B cell (primary cell): ENCODE data around the gene EXD2. TPM values are rescaled to one million over a fixed set of nuclear protein-coding genes. Genes with fewer than 3 reads are reported as not detected.

Experiments used
- ATAC-seq: fragments of 200-7000 bp; cut with Tn5 transposase; one replicate; pipeline ENCODE4 v1.10.0; 2021; ENCODE audit warnings: low read depth, mild to moderate bottlenecking, moderate number of reproducible peaks, moderate library complexity
- CTCF ChIA-PET: fragments of 350-600 bp; sonication (Branson Sonifier 250); formaldehyde crosslinking; loops from one replicate; lab custom pipeline; 2021; ENCODE audit warnings: antibody characterized with exemption, inconsistent platforms; lab: Charles Lee
- POLR2A ChIA-PET: fragments of 350-600 bp; sonication (Branson Sonifier 250); formaldehyde crosslinking; loops from one replicate; lab custom pipeline; 2021; ENCODE audit warnings: antibody characterized with exemption; lab: Charles Lee
- DNase-seq: peaks from one replicate; pipeline ENCODE4 v3.0.0; 2013
- H2AFZ ChIP-seq: 2 replicates; pipeline ENCODE4 v1.6.1; 2012; ENCODE audit warnings: mild to moderate bottlenecking, low read depth, low read length; ENCODE audit not compliant: insufficient read depth, poor library complexity, severe bottlenecking
- H3K27ac ChIP-seq, 2 donors: 1 replicate in 1 of 2; 2 replicates in 1 of 2; pipeline ENCODE4 v1.5.1; 2012 to 2013; ENCODE audit warnings: low read length in 2 of 2, mild to moderate bottlenecking in 2 of 2, moderate library complexity in 1 of 2
- H3K27me3 ChIP-seq, 4 experiments: fragments of 200-600 bp in 1 of 4; sonication (generic) in 1 of 4; replicated peaks in 1 of 4; 1 replicate in 2 of 4; 2 replicates in 2 of 4; pipeline versions ENCODE4 v1.6.1 to v1.7.0; 2013 to 2016; ENCODE audit warnings: low read length in 3 of 4, mild to moderate bottlenecking in 2 of 4, mixed read lengths in 1 of 4, moderate library complexity in 1 of 4; ENCODE audit not compliant: insufficient read depth in 4 of 4, control insufficient read depth in 3 of 4; ENCODE audit errors: control extremely low read depth in 1 of 4
- H3K36me3 ChIP-seq, 2 experiments: replicated peaks in 1 of 2; 1 replicate in 1 of 2; 2 replicates in 1 of 2; pipeline versions ENCODE4 v1.6.1 to v1.7.1; 2013; ENCODE audit warnings: low read length in 1 of 2; ENCODE audit not compliant: insufficient read depth in 2 of 2, control insufficient read depth in 1 of 2; ENCODE audit errors: control extremely low read depth in 1 of 2, extremely low read depth in 1 of 2
- H3K4me1 ChIP-seq, 2 donors: fragments of 200-600 bp in 1 of 2; sonication (generic) in 1 of 2; 1 replicate in 1 of 2; 2 replicates in 1 of 2; pipeline versions ENCODE4 v1.5.1 to v1.6.1; 2013 to 2017; ENCODE audit warnings: low read length in 2 of 2; ENCODE audit not compliant: control insufficient read depth in 2 of 2, insufficient read depth in 2 of 2
- H3K4me2 ChIP-seq: replicated peaks from 2 replicates; pipeline ENCODE3; 2012; ENCODE audit warnings: mild to moderate bottlenecking, low read depth, low read length; ENCODE audit not compliant: poor library complexity, severe bottlenecking
- H3K4me3 ChIP-seq, 5 experiments: fragments of 200-600 bp in 1 of 5; sonication (generic) in 1 of 5; 1 replicate in 3 of 5; 2 replicates in 2 of 5; pipeline versions ENCODE4 v1.5.1 to v1.7.0; 2011 to 2016; ENCODE audit warnings: low read length in 4 of 5, mild to moderate bottlenecking in 4 of 5, low read depth in 2 of 5, control low read depth in 1 of 5, moderate library complexity in 1 of 5; ENCODE audit not compliant: insufficient read depth in 1 of 5; ENCODE audit errors: control extremely low read depth in 1 of 5, extremely low read depth in 1 of 5
- H3K79me2 ChIP-seq: fragments of 200-600 bp; sonication (generic); one replicate; pipeline ENCODE4 v1.6.0; 2016; ENCODE audit warnings: low read length; ENCODE audit not compliant: control insufficient read depth, insufficient read depth
- H3K9ac ChIP-seq: fragments of 200-600 bp; sonication (generic); 2 replicates; pipeline ENCODE4 v1.6.1; 2017; ENCODE audit warnings: mild to moderate bottlenecking, low read length, moderate library complexity
- H3K9me3 ChIP-seq, 3 donors: one replicate each; pipeline versions ENCODE4 v1.6.1 to v1.7.1; 2013; ENCODE audit warnings: low read length in 2 of 3; ENCODE audit not compliant: control insufficient read depth in 2 of 3, insufficient read depth in 1 of 3; ENCODE audit errors: control extremely low read depth in 1 of 3
- H4K20me1 ChIP-seq: 2 replicates; pipeline ENCODE4 v1.6.0; 2012; ENCODE audit warnings: mild to moderate bottlenecking, low read length; ENCODE audit not compliant: insufficient read depth, control insufficient read depth, poor library complexity, severe bottlenecking
- H3K27ac Mint-ChIP-seq: one replicate; pipeline ENCODE4 v1.8.0; 2021; ENCODE audit warnings: mixed read lengths
- H3K27me3 Mint-ChIP-seq: one replicate; pipeline ENCODE4 v1.8.0; 2021; ENCODE audit warnings: mixed read lengths
- H3K4me1 Mint-ChIP-seq: one replicate; pipeline ENCODE4 v1.8.0; 2021; ENCODE audit warnings: mixed read lengths
- H3K4me3 Mint-ChIP-seq: one replicate; pipeline ENCODE4 v1.8.0; 2021; ENCODE audit warnings: mixed read lengths
- H3K9me3 Mint-ChIP-seq: one replicate; pipeline ENCODE4 v1.8.0; 2022; ENCODE audit warnings: mixed read lengths; ENCODE audit not compliant: insufficient read depth
- EZH2 ChIP-seq: IDR thresholded peaks from 2 replicates; pipeline ENCODE4 v1.6.1; 2012; ENCODE audit warnings: borderline replicate concordance, low read depth, mild to moderate bottlenecking, moderate library complexity, low read length; ENCODE audit not compliant: insufficient read depth, poor library complexity, severe bottlenecking
- WGBS: methylation state at CpG from one replicate; pipeline ENCODE4 v1.1.5; 2013; ENCODE audit warnings: missing lambda C conversion rate; ENCODE audit not compliant: insufficient coverage; 5-methylcytosine and 5-hydroxymethylcytosine counted together
- intact Hi-C: fragments of 100-400 bp; cut with micrococcal nuclease; formaldehyde crosslinking; loops from one replicate; pipeline ENCODE4 v1.10.0; 2022
- polyA plus RNA-seq: library from polyadenylated mRNA; depleted of rRNA; stranded (reverse); fragments of >200 nt; gene quantifications from 2 replicates; pipeline ENCODE4 v1.2.3, GENCODE V29; 2012
- total RNA-seq, 2 donors: library from RNA; stranded (reverse); fragments of 120-200 nt in 1 of 2; gene quantifications; 1 replicate in 1 of 2; 2 replicates in 1 of 2; pipeline versions ENCODE4 v1.2.3 to v1.2.4, GENCODE V29; 2013 to 2022
- TF ChIP-seq, protein P1 (sequence below): fragments of 200-600 bp; IDR thresholded peaks from one replicate; pipeline ENCODE4 v1.8.0; 2022; ENCODE audit warnings: antibody characterized with exemption, mild to moderate bottlenecking

EXD2 gene
- total and polyA plus RNA-seq, 2 donors (not counting 1 experiment from before 2014, with no cell fraction given), result 3.6 to 10.0 TPM

GRCh38 chr14:69204753-69205152, 13.5 kb downstream of the EXD2 start:
- DNase-seq (no peak), ATAC-seq (no peak)
- intact Hi-C loops, result no loop called here
- Mint-ChIP-seq H3K27ac (no peak overlapping the region), H3K9me3 (no peaks in the 10 kb centered on the region), H3K4me3 (no peak overlapping the region), H3K4me1 (no peaks in the 10 kb centered on the region), H3K27me3 (no peaks in the 10 kb centered on the region)
- Histone ChIP-seq H3K27me3 (no peaks in the 10 kb centered on the region), H4K20me1 (no peaks in the 10 kb centered on the region), H3K27ac (no peak overlapping the region), H2AFZ (no peak overlapping the region), H3K79me2 (no peaks in the 10 kb centered on the region), H3K9me3 (no peaks in the 10 kb centered on the region), H3K4me1 (no peaks in the 10 kb centered on the region), H3K4me3 (no peak overlapping the region), H3K36me3 (no peaks in the 10 kb centered on the region), H3K9ac (no peak overlapping the region), H3K4me2 (no peak overlapping the region)
- ChIA-PET POLR2A (no interaction called here), CTCF (no interaction called here)
- no peak for TF ChIP-seq EZH2
- TF ChIP-seq, protein P1, sequence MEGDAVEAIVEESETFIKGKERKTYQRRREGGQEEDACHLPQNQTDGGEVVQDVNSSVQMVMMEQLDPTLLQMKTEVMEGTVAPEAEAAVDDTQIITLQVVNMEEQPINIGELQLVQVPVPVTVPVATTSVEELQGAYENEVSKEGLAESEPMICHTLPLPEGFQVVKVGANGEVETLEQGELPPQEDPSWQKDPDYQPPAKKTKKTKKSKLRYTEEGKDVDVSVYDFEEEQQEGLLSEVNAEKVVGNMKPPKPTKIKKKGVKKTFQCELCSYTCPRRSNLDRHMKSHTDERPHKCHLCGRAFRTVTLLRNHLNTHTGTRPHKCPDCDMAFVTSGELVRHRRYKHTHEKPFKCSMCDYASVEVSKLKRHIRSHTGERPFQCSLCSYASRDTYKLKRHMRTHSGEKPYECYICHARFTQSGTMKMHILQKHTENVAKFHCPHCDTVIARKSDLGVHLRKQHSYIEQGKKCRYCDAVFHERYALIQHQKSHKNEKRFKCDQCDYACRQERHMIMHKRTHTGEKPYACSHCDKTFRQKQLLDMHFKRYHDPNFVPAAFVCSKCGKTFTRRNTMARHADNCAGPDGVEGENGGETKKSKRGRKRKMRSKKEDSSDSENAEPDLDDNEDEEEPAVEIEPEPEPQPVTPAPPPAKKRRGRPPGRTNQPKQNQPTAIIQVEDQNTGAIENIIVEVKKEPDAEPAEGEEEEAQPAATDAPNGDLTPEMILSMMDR, result no peak

DNA sequence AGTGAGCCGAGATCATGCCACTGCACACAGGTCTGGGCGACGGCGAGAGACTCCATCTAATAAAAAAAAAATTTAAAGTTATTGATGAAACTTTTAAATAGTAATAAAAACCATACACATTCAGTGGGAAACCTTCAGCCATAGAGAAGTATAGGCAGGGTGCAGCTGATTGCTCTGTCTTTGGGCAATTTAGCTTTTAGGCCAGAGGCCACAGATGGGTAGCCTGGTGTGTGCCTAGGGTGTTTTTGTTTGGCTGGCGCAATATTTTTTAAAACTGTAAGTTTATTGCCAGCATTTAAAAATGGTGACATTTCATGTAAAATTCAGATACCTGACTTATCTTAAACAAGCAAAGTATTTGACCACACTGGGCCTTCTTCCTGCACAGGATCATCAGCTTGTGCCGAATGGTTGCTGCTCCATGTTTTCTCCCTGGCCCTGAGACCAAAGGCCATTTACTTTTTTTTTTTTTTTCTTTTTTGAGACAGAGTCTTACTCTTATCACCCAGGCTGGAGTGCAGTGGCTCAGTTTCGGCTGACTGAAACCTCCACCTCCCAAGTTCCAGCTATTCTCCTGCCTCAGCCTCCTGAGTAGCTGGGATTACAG, 16.2 kb downstream of the EXD2 start:
- Histone ChIP-seq H4K20me1 (no peaks in the 10 kb centered on the region), H3K27me3 (no peaks in the 10 kb centered on the region), H3K4me1 (no peaks in the 10 kb centered on the region), H3K4me3 (no peak overlapping the region), H3K9ac (no peak overlapping the region), H3K79me2 (no peaks in the 10 kb centered on the region), H2AFZ (no peak overlapping the region), H3K9me3 (no peaks in the 10 kb centered on the region), H3K4me2 (no peak overlapping the region), H3K27ac (no peak overlapping the region), H3K36me3 (no peaks in the 10 kb centered on the region)
- POLR2A ChIA-PET, result no interaction called here
- TF ChIP-seq EZH2, result no peak
- TF ChIP-seq, protein P1, result no peak
- intact Hi-C loops, result no loop called here
- ATAC-seq (no peak), DNase-seq (no peak)
- CTCF ChIA-PET, result interaction anchor here (1.3 kb wide), 1 partner anchor 78 kb away, joined by 7 read pairs; no protein-coding TSS in a partner anchor
- no peaks in the 10 kb centered on the region for H3K27me3 Mint-ChIP-seq
- no peak overlapping the region for H3K4me3 Mint-ChIP-seq
- H3K4me1 Mint-ChIP-seq, result no peaks in the 10 kb centered on the region
- WGBS, result 100% methylated on average over 1 of the region's 7 CpGs
- H3K27ac Mint-ChIP-seq, result no peak overlapping the region
- no peaks in the 10 kb centered on the region for H3K9me3 Mint-ChIP-seq
